CD4-positive, alpha-beta T cell treated with Interferon alpha-2 for 1 hour (primary cell): Measurements from ENCODE around the gene ARL5B.
A peak's percentile ranks its signal among the peaks of the same experiment; 100 is the strongest.

ENCODE experiments used
- DNase-seq, 2 donors: peaks; one replicate each; pipeline ENCODE4 v3.0.0-alpha.2; 2020 to 2022

ARL5B gene

DNA sequence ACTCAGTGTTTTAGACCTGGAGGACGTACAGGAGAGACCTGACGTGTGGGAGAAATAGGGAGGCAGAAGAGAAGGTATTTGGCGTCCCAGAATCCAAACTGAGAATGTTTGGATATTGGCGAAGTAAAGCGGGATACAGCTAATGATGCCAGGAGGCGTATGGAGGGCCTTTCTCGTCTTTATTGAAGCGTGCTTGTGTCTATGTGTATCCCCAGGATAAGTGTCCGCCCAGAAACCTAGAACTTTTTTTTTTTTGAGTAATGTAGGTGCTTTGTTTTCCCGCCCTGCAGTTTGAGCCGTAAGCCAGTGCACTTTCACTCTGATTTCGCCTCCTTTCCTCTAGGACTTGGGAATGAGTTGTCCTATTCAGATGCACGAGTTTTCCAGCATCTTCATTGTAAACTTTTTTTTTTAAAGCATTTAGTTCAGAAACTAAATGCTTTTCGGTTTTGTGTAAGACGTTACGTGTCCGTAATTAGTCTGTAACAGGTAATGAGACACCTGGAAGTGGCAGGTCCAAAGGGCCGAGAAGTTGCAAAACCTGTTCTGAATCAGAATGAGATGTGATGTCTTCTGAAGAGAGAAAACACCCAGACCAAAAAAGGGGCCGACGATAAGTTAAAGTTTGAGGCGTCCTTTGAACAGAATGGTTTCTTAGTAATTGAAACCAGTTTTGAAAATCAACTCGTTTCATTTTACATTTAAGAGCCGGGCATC lies 746 bp downstream of the ARL5B start:
- peak; percentile 13 to 37 for DNase-seq

DNA sequence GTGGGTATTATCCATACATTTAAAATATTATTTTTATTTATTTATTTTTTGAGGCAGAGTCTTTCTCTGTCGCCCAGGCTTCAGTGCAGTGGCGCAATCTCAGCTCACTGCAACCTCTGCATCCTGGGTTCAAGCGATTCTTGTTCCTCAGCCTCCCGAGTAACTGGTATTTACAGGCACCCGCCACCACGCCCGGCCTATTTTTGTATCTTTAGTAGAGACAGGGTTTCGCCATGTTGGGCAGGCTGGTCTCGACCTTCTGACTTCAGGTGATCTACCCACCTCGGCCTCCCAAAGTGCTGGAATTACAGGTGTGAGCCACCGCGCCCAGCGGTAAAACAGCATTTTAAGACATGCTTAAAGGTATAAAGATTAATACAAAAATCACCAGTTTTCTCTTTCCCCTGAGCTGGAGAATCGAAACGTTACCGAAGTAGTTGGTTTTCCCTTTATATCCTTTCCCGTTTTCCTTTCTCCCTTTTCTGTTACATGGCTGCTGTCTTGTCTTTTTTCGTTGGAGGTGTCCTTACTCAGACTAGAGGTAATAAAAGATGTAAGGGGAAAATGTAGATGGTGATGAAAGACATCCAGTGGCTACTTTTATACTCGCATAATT lies 1.7 kb downstream of the ARL5B start:
- no peak for DNase-seq

GRCh38 chr10:18664841-18665478 lies 5.7 kb downstream of the ARL5B start:
- DNase-seq, result no peak

DNA sequence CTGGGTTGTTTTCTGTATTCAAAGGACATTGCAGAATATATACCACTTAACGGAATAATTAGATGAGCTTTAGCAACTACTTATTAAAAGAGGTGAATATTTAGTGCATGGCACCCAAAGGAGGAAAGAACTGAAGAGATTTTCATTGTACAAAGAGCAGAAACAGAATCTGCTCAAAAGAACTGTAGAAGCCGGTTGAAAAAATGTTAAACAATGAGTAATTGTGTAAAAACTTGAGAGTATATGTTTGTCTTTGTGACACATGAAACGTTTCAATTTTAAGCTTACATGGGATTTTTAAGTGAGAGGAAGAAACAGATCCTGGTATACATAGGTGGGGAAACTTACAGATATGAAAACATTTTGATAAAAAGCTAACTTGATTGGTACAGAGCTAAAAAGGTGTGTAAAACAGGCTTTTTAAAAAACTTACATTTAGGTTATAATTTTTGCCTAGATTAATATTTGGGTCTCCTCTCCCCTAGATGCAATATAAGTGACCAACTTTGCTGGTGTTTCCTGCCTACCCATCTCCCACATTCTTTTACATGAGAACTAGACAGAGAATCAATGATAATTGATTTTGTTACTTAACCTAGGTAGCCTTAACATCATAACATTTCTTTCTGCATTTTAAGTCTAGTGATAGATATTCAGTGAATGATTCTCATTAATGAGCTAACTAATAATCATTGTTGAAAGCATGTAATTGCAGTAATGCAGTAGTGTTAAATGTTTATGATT lies 6.8 kb downstream of the ARL5B start:
- no peak for DNase-seq

DNA sequence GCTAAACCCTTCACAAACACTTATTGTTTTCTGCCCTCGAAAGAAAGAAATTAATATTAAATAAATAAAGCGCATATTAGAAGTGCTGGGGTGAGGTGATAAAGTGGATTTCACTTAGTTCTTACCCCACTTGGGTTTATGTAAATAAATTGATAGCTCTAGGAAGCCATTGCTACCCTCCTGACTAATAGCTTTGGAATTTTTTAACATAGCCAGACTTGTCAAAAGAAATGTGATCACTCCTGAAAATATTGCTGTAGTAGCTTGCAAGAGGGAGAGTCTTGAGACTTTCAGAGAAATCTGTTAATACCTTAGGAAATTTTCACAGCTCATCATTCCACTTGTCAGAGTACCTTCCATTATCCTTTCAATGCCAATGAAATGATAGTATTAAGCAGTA lies 7.6 kb downstream of the ARL5B start:
- DNase-seq, result no peak

GRCh38 chr10:18668026-18668425 lies 8.8 kb downstream of the ARL5B start:
- no peak for DNase-seq

GRCh38 chr10:18675086-18675801 lies 16.0 kb downstream of the ARL5B start:
- no peak for DNase-seq

GRCh38 chr10:18680754-18681153 lies 21.5 kb downstream of the ARL5B start:
- DNase-seq, result no peak

GRCh38 chr10:18681366-18681765 lies 22.1 kb downstream of the ARL5B start:
- no peak for DNase-seq

DNA sequence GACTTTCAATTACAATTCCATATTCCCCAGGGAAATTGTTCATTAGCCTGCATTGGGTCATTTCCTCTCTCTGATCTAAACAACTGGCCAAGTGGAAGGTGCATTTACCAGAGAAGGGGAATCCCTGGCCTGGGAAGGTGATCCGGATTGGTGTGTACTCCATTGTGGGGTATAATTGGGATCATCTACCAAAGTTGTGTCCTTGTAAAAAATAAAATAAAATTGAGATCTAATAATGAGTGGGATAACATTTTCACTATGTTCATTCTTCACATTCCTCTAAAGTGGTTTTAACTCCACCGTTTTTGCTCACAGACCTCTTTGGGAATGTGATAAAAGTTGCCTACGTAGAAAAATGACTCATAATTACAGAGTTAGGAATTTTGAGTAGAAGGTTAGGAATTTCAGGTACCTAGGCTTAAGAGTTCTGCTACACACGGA lies 22.8 kb downstream of the ARL5B start:
- no peak for DNase-seq

GRCh38 chr10:18683427-18683826 lies 24.2 kb downstream of the ARL5B start:
- no peak for DNase-seq

DNA sequence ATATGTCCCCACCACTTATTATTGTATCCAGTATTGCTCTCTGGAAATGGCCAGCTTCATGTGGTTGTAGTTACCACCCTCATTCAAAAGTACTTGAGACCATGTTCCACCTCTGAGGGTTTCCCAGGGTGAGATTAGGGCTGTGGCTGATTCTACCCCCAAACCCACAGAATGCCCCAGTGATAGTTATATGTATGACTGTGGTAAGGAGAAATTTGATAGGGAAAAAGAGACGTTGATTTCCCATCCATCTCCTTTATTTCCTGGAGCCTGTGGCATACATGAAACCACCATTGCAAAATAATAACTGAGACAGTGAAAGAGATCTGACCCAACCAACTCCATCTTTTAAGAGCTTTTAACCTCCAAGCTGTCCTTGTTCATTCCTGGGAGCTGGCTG lies 25.2 kb downstream of the ARL5B start:
- no peak for DNase-seq

DNA sequence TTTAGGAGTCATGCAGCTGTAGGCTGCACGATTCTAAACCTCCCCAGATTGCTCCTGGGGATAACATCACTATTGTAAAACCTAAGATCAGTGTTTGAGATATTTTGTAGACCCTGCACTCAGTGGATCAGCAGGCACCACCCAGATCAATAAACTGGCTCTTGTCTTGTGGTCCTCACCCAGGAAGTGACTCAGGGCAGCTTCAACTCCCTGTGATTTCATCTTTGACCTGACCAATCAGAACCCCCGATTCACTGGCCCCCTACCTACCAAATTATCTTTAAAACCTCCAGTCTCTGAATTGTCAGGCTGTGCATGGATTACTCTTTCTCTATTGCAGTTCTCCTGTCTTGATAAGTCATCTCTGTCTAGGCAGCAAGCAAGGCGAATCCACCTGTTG lies 25.7 kb downstream of the ARL5B start:
- no peak for DNase-seq

- no peak for DNase-seq
Measured at GRCh38 chr10:18685555-18685954, 26.3 kb downstream of the ARL5B start.

- no peak for DNase-seq
Measured at GRCh38 chr10:18687195-18687594, 28.0 kb downstream of the ARL5B start.

GRCh38 chr10:18687706-18688105 lies 28.5 kb downstream of the ARL5B start:
- DNase-seq, result no peak

DNA sequence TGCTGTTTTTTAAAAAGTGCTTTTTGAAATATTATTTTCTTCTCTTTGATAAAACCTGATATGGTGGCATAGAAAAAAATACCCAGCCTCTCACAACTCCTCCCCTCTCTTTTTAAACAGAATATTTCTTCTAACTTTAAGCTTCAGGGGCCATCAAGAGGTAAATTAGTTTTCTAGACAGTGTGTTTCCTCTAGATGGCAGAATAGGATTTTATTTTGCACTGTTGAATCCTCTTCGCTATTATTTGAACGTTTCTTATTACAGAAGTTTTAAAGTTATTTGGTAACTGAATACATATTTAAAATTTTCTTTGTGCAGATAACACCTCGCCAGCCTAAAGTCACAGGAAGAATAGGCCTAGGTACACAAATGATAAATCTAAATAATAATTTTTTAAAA lies 30.3 kb downstream of the ARL5B start:
- no peak for DNase-seq

DNA sequence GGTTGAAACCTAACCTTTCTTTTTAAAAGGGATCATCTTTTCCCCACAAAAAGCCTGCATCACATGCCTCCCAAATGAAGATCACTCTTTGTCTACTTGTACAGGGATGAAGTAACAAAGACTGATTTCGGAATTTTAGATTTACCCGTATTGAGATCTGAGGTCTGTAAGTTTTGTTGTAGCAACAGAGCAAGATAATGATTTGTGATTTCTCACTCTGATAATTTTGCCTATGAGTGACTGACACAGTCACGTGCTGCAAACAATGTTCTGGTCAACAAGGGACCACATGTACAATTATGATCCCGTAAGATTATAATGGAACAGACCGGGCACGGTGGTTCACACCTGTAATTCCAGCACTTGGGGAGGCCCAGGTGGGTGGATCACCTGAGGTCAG lies 31.3 kb downstream of the ARL5B start:
- DNase-seq, result no peak

- DNase-seq, result no peak
Measured at GRCh38 chr10:18699849-18700840, 40.9 kb downstream of the ARL5B start.

DNA sequence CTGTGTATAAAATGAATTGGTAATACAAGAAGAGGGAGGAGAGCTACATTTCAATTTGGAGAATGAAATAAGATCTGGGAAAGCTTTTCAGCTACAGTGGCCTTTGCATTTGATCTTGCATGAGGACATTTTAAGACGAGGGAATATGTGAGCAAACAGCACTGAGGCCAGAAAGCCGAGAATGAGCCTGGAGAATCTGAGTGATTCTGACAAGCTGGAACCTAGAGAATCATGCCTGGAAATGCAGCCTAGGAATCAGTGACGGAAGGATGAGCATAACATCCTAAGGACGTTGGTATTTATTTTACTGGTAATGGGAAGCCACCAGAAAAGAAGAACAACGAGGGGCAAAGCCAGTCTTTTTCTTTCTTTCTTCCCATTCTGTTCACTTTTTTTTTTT lies 44.3 kb downstream of the ARL5B start:
- no peak for DNase-seq

DNA sequence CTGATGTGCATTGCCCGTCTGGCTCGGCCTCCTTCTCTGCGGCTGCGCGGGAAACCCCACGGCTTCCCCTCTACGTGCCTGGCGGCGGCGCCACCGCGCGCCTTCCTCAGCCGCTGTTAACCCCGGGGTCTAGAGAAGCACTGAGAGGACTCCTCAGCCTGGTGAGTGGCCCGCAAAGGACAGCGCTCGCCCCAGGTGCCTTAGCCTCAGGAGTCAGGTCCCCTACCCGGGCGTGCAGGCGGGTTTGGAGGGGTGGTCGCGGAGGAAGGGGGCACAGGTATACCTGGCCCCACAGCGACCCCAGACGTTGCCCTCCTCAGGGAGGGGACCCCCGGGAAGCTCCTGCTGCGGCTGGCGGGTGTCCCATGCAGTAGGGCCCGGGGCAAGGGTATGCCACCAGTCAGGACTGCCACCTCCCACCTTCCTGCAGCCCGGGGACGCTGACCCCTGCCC lies 51.0 kb downstream of the ARL5B start:
- no peak for DNase-seq

DNA sequence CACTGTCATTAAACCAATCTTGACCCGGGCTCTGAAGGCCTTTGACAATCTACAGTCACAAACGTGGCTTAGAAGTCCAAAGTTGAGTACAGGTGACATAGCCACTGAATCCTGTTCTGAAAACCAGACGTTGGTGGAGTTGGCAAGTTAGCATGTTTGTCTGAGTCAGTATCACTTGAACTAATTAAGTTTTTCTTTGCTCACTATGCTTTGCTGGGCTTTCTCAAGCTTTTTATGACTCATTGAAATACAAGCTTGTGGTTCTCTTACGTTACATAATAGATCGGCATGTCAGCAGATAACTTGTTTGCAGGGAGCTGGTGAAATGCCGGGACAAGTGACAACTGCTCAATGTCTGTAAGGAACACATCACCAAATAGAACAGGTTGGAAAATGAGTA lies 53.8 kb downstream of the ARL5B start:
- DNase-seq, result no peak
